ENCODE data around the gene KIF3B.

KIF3B gene

GRCh38 chr20:32359633-32360332, 82.3 kb downstream of the KIF3B start:
- no peak for DNase-seq (ENCODE audit: extremely low read depth, insufficient read length)
- no peaks in the 10 kb centered on the region for H3K27me3 ChIP-seq (replicated peaks; ENCODE audit: control insufficient read depth, insufficient read depth, low read length)
- no peaks in the 10 kb centered on the region for H3K36me3 ChIP-seq (ENCODE audit: control insufficient read depth, insufficient read depth, low read length)
- TF ChIP-seq CTCF (IDR thresholded peaks at IDR 0.05; ENCODE audit: insufficient read depth, low read length, poor library complexity, severe bottlenecking) = no peak
- peak overlapping the region; percentile 84 for H3K4me3 ChIP-seq (replicated peaks; ENCODE audit: low read depth, low read length)

GRCh38 chr20:32360333-32360634, 82.8 kb downstream of the KIF3B start:
- DNase-seq (ENCODE audit: extremely low read depth, insufficient read length) = no peak
- H3K27me3 ChIP-seq (replicated peaks; ENCODE audit: control insufficient read depth, insufficient read depth, low read length) = no peaks in the 10 kb centered on the region
- H3K36me3 ChIP-seq (ENCODE audit: control insufficient read depth, insufficient read depth, low read length) = no peaks in the 10 kb centered on the region
- no peak for TF ChIP-seq CTCF (IDR thresholded peaks at IDR 0.05; ENCODE audit: insufficient read depth, low read length, poor library complexity, severe bottlenecking)
- peak overlapping the region; percentile 84 for H3K4me3 ChIP-seq (replicated peaks; ENCODE audit: low read depth, low read length)

- Histone ChIP-seq H3K4me3 (replicated peaks; ENCODE audit: low read depth, low read length) (peak overlapping the region; percentile 41), H3K36me3 (ENCODE audit: control insufficient read depth, insufficient read depth, low read length) (peaks cover 1% of the 10 kb centered on the region), H3K27me3 (replicated peaks; ENCODE audit: control insufficient read depth, insufficient read depth, low read length) (no peaks in the 10 kb centered on the region)
- DNase-seq (ENCODE audit: extremely low read depth, insufficient read length) = no peak
- no peak for TF ChIP-seq CTCF (IDR thresholded peaks at IDR 0.05; ENCODE audit: insufficient read depth, low read length, poor library complexity, severe bottlenecking)
Measured at GRCh38 chr20:32362901-32363364, 85.5 kb downstream of the KIF3B start.

- Histone ChIP-seq H3K27me3 (replicated peaks; ENCODE audit: control insufficient read depth, insufficient read depth, low read length) (no peaks in the 10 kb centered on the region), H3K36me3 (ENCODE audit: control insufficient read depth, insufficient read depth, low read length) (peaks cover 1% of the 10 kb centered on the region), H3K4me3 (replicated peaks; ENCODE audit: low read depth, low read length) (peak overlapping the region; percentile 5)
- TF ChIP-seq CTCF (IDR thresholded peaks at IDR 0.05; ENCODE audit: insufficient read depth, low read length, poor library complexity, severe bottlenecking) = no peak
- no peak for DNase-seq (ENCODE audit: extremely low read depth, insufficient read length)
Measured at GRCh38 chr20:32363492-32363891, 86.0 kb downstream of the KIF3B start.

GRCh38 chr20:32364554-32365208, 87.2 kb downstream of the KIF3B start:
- DNase-seq (ENCODE audit: extremely low read depth, insufficient read length) = no peak
- no peaks in the 10 kb centered on the region for H3K27me3 ChIP-seq (replicated peaks; ENCODE audit: control insufficient read depth, insufficient read depth, low read length)
- TF ChIP-seq CTCF (IDR thresholded peaks at IDR 0.05; ENCODE audit: insufficient read depth, low read length, poor library complexity, severe bottlenecking) = no peak
- H3K4me3 ChIP-seq (replicated peaks; ENCODE audit: low read depth, low read length) = no peak overlapping the region; the same call in 1 of the 2 replicates
- peaks cover 1% of the 10 kb centered on the region for H3K36me3 ChIP-seq (ENCODE audit: control insufficient read depth, insufficient read depth, low read length)

All from GM06990 (cell line).